AG04450 (cell line): ENCODE results near the gene RBM44. TPM values are rescaled to one million over a fixed set of nuclear protein-coding genes. Genes with fewer than 3 reads are reported as not detected.
"Not testable (repeated sequence)": the region's sequence is repeated elsewhere in the genome, so short reads cannot be mapped to it uniquely, and the experiment has no call there.

ENCODE experiments used
- CTCF ChIA-PET: fragments of 300-600, 350-600 bp; formaldehyde crosslinking; extraction: SDS; loops from one replicate; lab custom pipeline; 2022; ENCODE audit warnings: antibody characterized with exemption, inconsistent platforms; lab: Charles Lee
- POLR2A ChIA-PET: fragments of 350-600 bp; formaldehyde crosslinking; extraction: SDS; loops from one replicate; lab custom pipeline; 2021; ENCODE audit warnings: antibody characterized with exemption, inconsistent platforms; lab: Yijun Ruan, JAX
- DNase-seq: peaks from one replicate; pipeline ENCODE4 v3.0.0-alpha.2; 2011; ENCODE audit warnings: low read depth, low spot score
- H3K27ac ChIP-seq: one replicate; pipeline ENCODE4 v1.5.1; 2012; ENCODE audit warnings: low read depth, low read length, control low read depth
- H3K27me3 ChIP-seq: one replicate; pipeline ENCODE4 v1.6.0; 2012; ENCODE audit warnings: low read length; ENCODE audit not compliant: control insufficient read depth, insufficient read depth
- H3K4me3 ChIP-seq: 2 replicates; pipeline ENCODE4 v1.5.1; 2011; ENCODE audit warnings: mild to moderate bottlenecking, low read depth, low read length, control low read depth
- H3K9me3 ChIP-seq: 2 replicates; pipeline ENCODE4 v1.5.1; 2012; ENCODE audit warnings: low read length; ENCODE audit not compliant: control insufficient read depth, insufficient read depth
- CTCF ChIP-seq: IDR thresholded peaks from 2 replicates; pipeline ENCODE4 v1.5.1; 2011; ENCODE audit warnings: low read depth, low read length, control low read depth, inconsistent platforms
- polyA plus RNA-seq: library from polyadenylated mRNA; depleted of rRNA; stranded (reverse); fragments of >200 nt; gene quantifications from 2 replicates; pipeline ENCODE4 v1.2.3, GENCODE V29; 2011

The RBM44 gene
- polyA plus RNA-seq, 1 experiment, result 0.16 TPM

- ChIA-PET CTCF (interaction anchor here (1.9 to 2.3 kb wide), 2 partner anchors 56 to 396 kb away, joined by 5 to 8 read pairs; no protein-coding TSS in a partner anchor), POLR2A (no interaction called here)
- H3K27me3 ChIP-seq, result no peaks in the 10 kb centered on the region
Measured at GRCh38 chr2:237867465-237867864, 68.9 kb downstream of the RBM44 start.

GRCh38 chr2:237868074-237868473 is 69.5 kb downstream of the RBM44 start:
- H3K27me3 ChIP-seq, DNase-seq, H3K4me3 ChIP-seq, H3K9me3 ChIP-seq, H3K27ac ChIP-seq, POLR2A ChIA-PET: not testable (repeated sequence)
- CTCF ChIA-PET, result interaction anchor here (2.3 kb wide), 1 partner anchor 395 kb away, joined by 8 read pairs; no protein-coding TSS in a partner anchor

More at GRCh38 chr2:237867465-237867864, 68.9 kb downstream of the RBM44 start:
- TF ChIP-seq CTCF, result no peak
- no peak for DNase-seq
- H3K4me3 ChIP-seq, result no peak overlapping the region
- peaks cover 3% of the 10 kb centered on the region; the same call in 1 of the 2 replicates for H3K9me3 ChIP-seq
- H3K27ac ChIP-seq, result no peak overlapping the region

GRCh38 chr2:237868631-237869342 is 70.2 kb downstream of the RBM44 start:
- Histone ChIP-seq H3K27me3 (no peaks in the 10 kb centered on the region), H3K9me3 (peaks cover 3% of the 10 kb centered on the region; the same call in 1 of the 2 replicates), H3K27ac (peak overlapping the region; percentile 31), H3K4me3 (no peak overlapping the region)
- ChIA-PET CTCF (no interaction called here), POLR2A (no interaction called here)
- DNase-seq, result no peak
- no peak for TF ChIP-seq CTCF

GRCh38 chr2:237869343-237870102 is 70.9 kb downstream of the RBM44 start:
- POLR2A ChIA-PET, result no interaction called here
- DNase-seq, result no peak
- CTCF ChIA-PET, result no interaction called here
- Histone ChIP-seq H3K4me3 (no peak overlapping the region), H3K9me3 (peaks cover 3% of the 10 kb centered on the region; the same call in 1 of the 2 replicates), H3K27ac (no peak overlapping the region), H3K27me3 (no peaks in the 10 kb centered on the region)
- TF ChIP-seq CTCF, result no peak

GRCh38 chr2:237870126-237870525 is 71.5 kb downstream of the RBM44 start:
- Histone ChIP-seq H3K9me3 (peaks cover 3% of the 10 kb centered on the region; the same call in 1 of the 2 replicates), H3K27me3 (no peaks in the 10 kb centered on the region), H3K27ac (no peak overlapping the region), H3K4me3 (no peak overlapping the region)
- no peak for DNase-seq
- ChIA-PET CTCF (no interaction called here), POLR2A (no interaction called here)
- TF ChIP-seq CTCF, result no peak
